GM06990 (cell line): ENCODE results near the gene TP63.

Experiments used
- DNase-seq: peaks from one replicate; pipeline ENCODE4 v3.0.0-alpha.2; 2011; ENCODE audit not compliant: insufficient read length; ENCODE audit errors: extremely low read depth
- H3K27me3 ChIP-seq: replicated peaks from 2 replicates; pipeline ENCODE4 v1.6.0; 2011; ENCODE audit warnings: low read length; ENCODE audit not compliant: control insufficient read depth, insufficient read depth
- H3K36me3 ChIP-seq: 2 replicates; pipeline ENCODE4 v1.5.1; 2011; ENCODE audit warnings: low read length; ENCODE audit not compliant: control insufficient read depth, insufficient read depth
- H3K4me3 ChIP-seq: replicated peaks from 2 replicates; pipeline ENCODE4 v1.5.1; 2011; ENCODE audit warnings: low read depth, mild to moderate bottlenecking, control low read depth, low read length
- CTCF ChIP-seq: IDR thresholded peaks from 2 replicates; pipeline ENCODE4 v1.5.1; 2011; ENCODE audit warnings: low read length, control low read depth, mild to moderate bottlenecking, inconsistent platforms; ENCODE audit not compliant: insufficient read depth, poor library complexity, severe bottlenecking

Gene TP63

GRCh38 chr3:189695400-189695799 lies 64.2 kb downstream of the TP63 start:
- H3K36me3 ChIP-seq = no peaks in the 10 kb centered on the region
- no peak overlapping the region for H3K4me3 ChIP-seq
- no peaks in the 10 kb centered on the region for H3K27me3 ChIP-seq
- DNase-seq = no peak
- TF ChIP-seq CTCF = no peak

GRCh38 chr3:189698811-189699210 lies 67.6 kb downstream of the TP63 start:
- TF ChIP-seq CTCF = no peak
- H3K4me3 ChIP-seq = no peak overlapping the region
- H3K27me3 ChIP-seq = no peaks in the 10 kb centered on the region
- DNase-seq = no peak
- H3K36me3 ChIP-seq = no peaks in the 10 kb centered on the region

GRCh38 chr3:189699885-189700284 lies 68.7 kb downstream of the TP63 start:
- no peak overlapping the region for H3K4me3 ChIP-seq
- TF ChIP-seq CTCF = no peak
- no peak for DNase-seq
- no peaks in the 10 kb centered on the region for H3K36me3 ChIP-seq
- H3K27me3 ChIP-seq = no peaks in the 10 kb centered on the region

- no peak for DNase-seq
- H3K27me3 ChIP-seq = no peaks in the 10 kb centered on the region
- no peak overlapping the region for H3K4me3 ChIP-seq
- TF ChIP-seq CTCF = no peak
- no peaks in the 10 kb centered on the region for H3K36me3 ChIP-seq
These were observed 71.0 kb downstream of the TP63 start for GRCh38 chr3:189702066-189702646.

GRCh38 chr3:189703865-189704264 lies 72.7 kb downstream of the TP63 start:
- DNase-seq = no peak
- H3K27me3 ChIP-seq = no peaks in the 10 kb centered on the region
- no peaks in the 10 kb centered on the region for H3K36me3 ChIP-seq
- H3K4me3 ChIP-seq = no peak overlapping the region
- no peak for TF ChIP-seq CTCF

GRCh38 chr3:189708375-189708774 lies 77.2 kb downstream of the TP63 start:
- no peak for DNase-seq
- H3K27me3 ChIP-seq = no peaks in the 10 kb centered on the region
- TF ChIP-seq CTCF = no peak
- H3K4me3 ChIP-seq = no peak overlapping the region
- no peaks in the 10 kb centered on the region for H3K36me3 ChIP-seq
